ENCODE data around the gene KIDINS220.
A peak's percentile ranks its signal among the peaks of the same experiment; 100 is the strongest.

- TF ChIP-seq CTCF (IDR thresholded peaks at IDR 0.05) (peak in 1 of 4 donors; percentile 2), POLR2A (IDR thresholded peaks at IDR 0.05) (no peak)
These were observed 157.9 kb downstream of the KIDINS220 start for GRCh38 chr2:8679567-8679826.

All from right lobe of liver (tissue), 4 donors.